ENCODE measurements around the gene PRSS37. TPM values are rescaled to one million over a fixed set of nuclear protein-coding genes. Genes with fewer than 3 reads are reported as not detected.

Gene PRSS37
- total RNA-seq, 1 experiment from 2014 or later, result not detected

- CTCF ChIA-PET, result no interaction called here
- intact Hi-C loops (cut with micrococcal nuclease; ENCODE audit: unreplicated experiment), result no loop called here
Measured at GRCh38 chr7:141792526-141792925, 48.8 kb downstream of the PRSS37 start.

DNA sequence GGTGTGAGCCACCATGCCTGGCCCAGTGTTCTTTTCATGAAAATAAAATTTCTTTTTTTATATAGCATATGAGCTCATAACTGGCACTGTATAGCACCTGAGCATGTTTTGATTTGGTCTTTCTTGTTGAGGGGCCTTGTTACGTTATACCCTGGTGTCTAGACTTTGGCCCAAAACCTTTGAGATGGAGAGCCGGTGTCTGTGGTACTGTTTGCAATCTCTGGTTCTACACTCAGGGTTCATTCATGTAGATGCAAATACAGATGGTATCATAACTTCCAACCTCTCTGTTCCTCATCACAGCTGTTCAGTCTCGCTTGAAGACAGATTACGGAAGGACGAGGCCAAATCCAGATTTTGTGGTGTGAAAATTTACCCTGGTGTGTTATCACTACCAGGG lies 51.4 kb downstream of the PRSS37 start, which contains the start of gene TAS2R5:
Gene TAS2R5 (plus strand): TSS at position 301 of the 400 bp plus-strand sequence. CDS start 145 bp downstream, outside the sequence.
- in situ Hi-C loops (cut with HindIII; ENCODE audit: low pct_unique_long_range_greater_than_20kb, low sequenced_read_pairs) (no loop called here), intact Hi-C loops (cut with micrococcal nuclease; ENCODE audit: unreplicated experiment) (loop anchor here (5.0 kb wide), 1 partner anchor 138 kb away; no protein-coding TSS in a partner anchor)
- no TSS peak for BruUV-seq (replicated peaks)
- ChIA-PET CTCF (no interaction called here), POLR2A (no interaction called here)
- no peak for DNase-seq (ENCODE audit: low read depth, low spot score)
- no peak for TF ChIP-seq SIN3A (IDR thresholded peaks at IDR 0.05; ENCODE audit: borderline replicate concordance, insufficient read depth, low read depth, low read length)
- TF ChIP-seq, protein P1, sequence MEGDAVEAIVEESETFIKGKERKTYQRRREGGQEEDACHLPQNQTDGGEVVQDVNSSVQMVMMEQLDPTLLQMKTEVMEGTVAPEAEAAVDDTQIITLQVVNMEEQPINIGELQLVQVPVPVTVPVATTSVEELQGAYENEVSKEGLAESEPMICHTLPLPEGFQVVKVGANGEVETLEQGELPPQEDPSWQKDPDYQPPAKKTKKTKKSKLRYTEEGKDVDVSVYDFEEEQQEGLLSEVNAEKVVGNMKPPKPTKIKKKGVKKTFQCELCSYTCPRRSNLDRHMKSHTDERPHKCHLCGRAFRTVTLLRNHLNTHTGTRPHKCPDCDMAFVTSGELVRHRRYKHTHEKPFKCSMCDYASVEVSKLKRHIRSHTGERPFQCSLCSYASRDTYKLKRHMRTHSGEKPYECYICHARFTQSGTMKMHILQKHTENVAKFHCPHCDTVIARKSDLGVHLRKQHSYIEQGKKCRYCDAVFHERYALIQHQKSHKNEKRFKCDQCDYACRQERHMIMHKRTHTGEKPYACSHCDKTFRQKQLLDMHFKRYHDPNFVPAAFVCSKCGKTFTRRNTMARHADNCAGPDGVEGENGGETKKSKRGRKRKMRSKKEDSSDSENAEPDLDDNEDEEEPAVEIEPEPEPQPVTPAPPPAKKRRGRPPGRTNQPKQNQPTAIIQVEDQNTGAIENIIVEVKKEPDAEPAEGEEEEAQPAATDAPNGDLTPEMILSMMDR (IDR thresholded peaks at IDR 0.05), result no peak
- no peak for TF ChIP-seq POLR2AphosphoS5 (IDR thresholded peaks at IDR 0.05; ENCODE audit: low read depth, low read length)
- no peak for TF ChIP-seq REST (IDR thresholded peaks at IDR 0.05; ENCODE audit: insufficient read depth in 1 of 2, low read depth in 2 of 2, low read length in 1 of 2)
- no peak for TF ChIP-seq TCF7L2 (IDR thresholded peaks at IDR 0.05; ENCODE audit: low read depth, low read length)
- no peak for ATAC-seq
- H3K27ac ChIP-seq (ENCODE audit: low read length), result no peak within 1 kb of the TSS
- no peaks in the 10 kb centered on the region for H3K4me1 ChIP-seq (ENCODE audit: control insufficient read depth, insufficient read depth, low read length)
- H3K36me3 ChIP-seq (ENCODE audit: control insufficient read depth, insufficient read depth, low read length), result no peaks in the 10 kb centered on the region
- no peaks in the 10 kb centered on the region for H3K9me3 ChIP-seq (ENCODE audit: control insufficient read depth, insufficient read depth, low read depth, low read length)
- H3K4me3 ChIP-seq (ENCODE audit: low read depth in 2 of 2, low read length in 2 of 2), result no peak within 1 kb of the TSS
- no peaks in the 10 kb centered on the region for H3K27me3 ChIP-seq (ENCODE audit: control insufficient read depth, insufficient read depth, low read length)

More at GRCh38 chr7:141792526-141792925, 48.8 kb downstream of the PRSS37 start:
- no peaks in the 10 kb centered on the region for H3K27me3 ChIP-seq (ENCODE audit: control insufficient read depth, insufficient read depth, low read length)
- no peak for DNase-seq (ENCODE audit: low read depth, low spot score)
- no TSS peak for BruUV-seq (replicated peaks)
- POLR2A ChIA-PET, result interaction anchor here (0.6 kb wide), 1 partner anchor 778 kb away, joined by 3 read pairs; no protein-coding TSS in a partner anchor
- in situ Hi-C loops (cut with HindIII; ENCODE audit: low pct_unique_long_range_greater_than_20kb, low sequenced_read_pairs), result no loop called here
- TF ChIP-seq, protein P1 (IDR thresholded peaks at IDR 0.05), result no peak
- TF ChIP-seq SIN3A (IDR thresholded peaks at IDR 0.05; ENCODE audit: borderline replicate concordance, insufficient read depth, low read depth, low read length), result no peak
- no peak for TF ChIP-seq POLR2AphosphoS5 (IDR thresholded peaks at IDR 0.05; ENCODE audit: low read depth, low read length)
- TF ChIP-seq REST (IDR thresholded peaks at IDR 0.05; ENCODE audit: insufficient read depth in 1 of 2, low read depth in 2 of 2, low read length in 1 of 2), result no peak
- TF ChIP-seq TCF7L2 (IDR thresholded peaks at IDR 0.05; ENCODE audit: low read depth, low read length), result no peak
- H3K27ac ChIP-seq (ENCODE audit: low read length), result no peak overlapping the region
- H3K4me3 ChIP-seq (ENCODE audit: low read depth in 2 of 2, low read length in 2 of 2), result no peak overlapping the region
- H3K4me1 ChIP-seq (ENCODE audit: control insufficient read depth, insufficient read depth, low read length), result no peaks in the 10 kb centered on the region
- H3K36me3 ChIP-seq (ENCODE audit: control insufficient read depth, insufficient read depth, low read length), result no peaks in the 10 kb centered on the region
- no peak for ATAC-seq
- no peaks in the 10 kb centered on the region for H3K9me3 ChIP-seq (ENCODE audit: control insufficient read depth, insufficient read depth, low read depth, low read length)

Measured in Panc1 (cell line).